Measurements from ENCODE around the gene EPB41L2. TPM values are rescaled to one million over a fixed set of nuclear protein-coding genes. Genes with fewer than 3 reads are reported as not detected.

EPB41L2 gene
- total and polyA plus RNA-seq, 7 donors = 41.2 to 147 (median 65.7) TPM

GRCh38 chr6:130846501-130846900, 216.5 kb downstream of the EPB41L2 start:
- no peaks in the 10 kb centered on the region for H3K36me3 ChIP-seq
- DNase-seq = no peak
- peaks cover 0 to 1% (median 0%) of the 10 kb centered on the region in 4 donors for H3K4me1 ChIP-seq
- H3K27me3 ChIP-seq = no peaks in the 10 kb centered on the region
- H3K9me3 ChIP-seq = no peaks in the 10 kb centered on the region
- intact Hi-C loops (cut with DNase I) = no loop called here
- H3K27ac ChIP-seq = no peak overlapping the region
- 73 to 78% methylated on average over 1 of the region's 1 CpG for WGBS, 2 donors
- no peak overlapping the region for H3K4me3 ChIP-seq
- TF ChIP-seq POLR2AphosphoS5 (IDR thresholded peaks at IDR 0.05) (no peak), POLR2A (IDR thresholded peaks at IDR 0.05) (no peak), CTCF (IDR thresholded peaks at IDR 0.05) (no peak), EP300 (IDR thresholded peaks at IDR 0.05) (no peak)

GRCh38 chr6:130843575-130844320, 219.3 kb downstream of the EPB41L2 start:
- peak in 3 of 4 experiments; percentile 30 to 46 (median 40) for TF ChIP-seq CTCF (IDR thresholded peaks at IDR 0.05)
- TF ChIP-seq EP300 (IDR thresholded peaks at IDR 0.05) = no peak
- Histone ChIP-seq H3K4me1 (peaks cover 0 to 4% (median 0%) of the 10 kb centered on the region in 4 donors), H3K36me3 (no peaks in the 10 kb centered on the region), H3K9me3 (no peaks in the 10 kb centered on the region), H3K27me3 (no peaks in the 10 kb centered on the region), H3K4me3 (no peak overlapping the region), H3K27ac (no peak overlapping the region)
- DNase-seq = no peak
- 59 to 76% methylated on average over 3 of the region's 3 CpGs for WGBS, 2 donors
- intact Hi-C loops (cut with DNase I) = loop anchor here (2.0 kb wide), 1 partner anchor 521 kb away; no protein-coding TSS in a partner anchor

GRCh38 chr6:130841128-130841728, 221.8 kb downstream of the EPB41L2 start:
- intact Hi-C loops (cut with DNase I) = no loop called here
- Histone ChIP-seq H3K9me3 (no peaks in the 10 kb centered on the region), H3K4me1 (peaks cover 0 to 4% (median 2%) of the 10 kb centered on the region in 4 donors), H3K27ac (no peak overlapping the region), H3K27me3 (no peaks in the 10 kb centered on the region), H3K36me3 (no peaks in the 10 kb centered on the region), H3K4me3 (no peak overlapping the region)
- WGBS, 2 donors = 67 to 83% methylated on average over 4 of the region's 4 CpGs
- TF ChIP-seq EP300 (IDR thresholded peaks at IDR 0.05) = no peak
- TF ChIP-seq POLR2AphosphoS5 (IDR thresholded peaks at IDR 0.05) = no peak
- TF ChIP-seq POLR2A (IDR thresholded peaks at IDR 0.05) = no peak
- TF ChIP-seq CTCF (IDR thresholded peaks at IDR 0.05) = no peak
- no peak for DNase-seq

GRCh38 chr6:130840050-130840449, 223.0 kb downstream of the EPB41L2 start:
- no peak overlapping the region for H3K27ac ChIP-seq
- peaks cover 0 to 4% (median 2%) of the 10 kb centered on the region in 4 donors for H3K4me1 ChIP-seq
- no peak overlapping the region for H3K4me3 ChIP-seq
- intact Hi-C loops (cut with DNase I) = no loop called here
- no peak for TF ChIP-seq EP300 (IDR thresholded peaks at IDR 0.05)
- TF ChIP-seq POLR2A (IDR thresholded peaks at IDR 0.05) = no peak
- TF ChIP-seq CTCF (IDR thresholded peaks at IDR 0.05) = no peak
- H3K36me3 ChIP-seq = no peaks in the 10 kb centered on the region
- no peaks in the 10 kb centered on the region for H3K9me3 ChIP-seq
- H3K27me3 ChIP-seq = no peaks in the 10 kb centered on the region
- no peak for DNase-seq
- WGBS, 2 donors = 92 to 96% methylated on average over 2 of the region's 2 CpGs
